ENCODE results near the gene QARS1.

DNA sequence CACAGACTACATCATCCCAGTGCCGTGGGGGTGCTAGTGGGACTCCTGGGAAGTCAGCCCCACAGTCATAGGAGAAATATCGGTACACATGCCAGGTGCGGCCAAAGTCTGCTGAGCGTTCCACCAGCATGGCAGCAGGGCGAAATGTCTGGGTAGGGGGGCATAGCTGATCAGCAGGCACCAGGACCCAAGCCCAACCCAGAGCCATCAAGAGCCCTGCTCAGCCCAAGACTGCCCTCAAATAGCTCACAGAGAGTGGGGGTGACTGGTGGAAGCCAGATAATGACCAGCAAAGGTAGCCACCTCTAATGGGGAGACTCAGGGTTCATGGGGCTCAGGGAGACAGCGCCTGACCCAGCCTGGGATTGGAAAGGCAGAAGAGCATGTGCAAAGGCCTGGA, 27.0 kb upstream of the QARS1 start:
- TF ChIP-seq, protein P1, sequence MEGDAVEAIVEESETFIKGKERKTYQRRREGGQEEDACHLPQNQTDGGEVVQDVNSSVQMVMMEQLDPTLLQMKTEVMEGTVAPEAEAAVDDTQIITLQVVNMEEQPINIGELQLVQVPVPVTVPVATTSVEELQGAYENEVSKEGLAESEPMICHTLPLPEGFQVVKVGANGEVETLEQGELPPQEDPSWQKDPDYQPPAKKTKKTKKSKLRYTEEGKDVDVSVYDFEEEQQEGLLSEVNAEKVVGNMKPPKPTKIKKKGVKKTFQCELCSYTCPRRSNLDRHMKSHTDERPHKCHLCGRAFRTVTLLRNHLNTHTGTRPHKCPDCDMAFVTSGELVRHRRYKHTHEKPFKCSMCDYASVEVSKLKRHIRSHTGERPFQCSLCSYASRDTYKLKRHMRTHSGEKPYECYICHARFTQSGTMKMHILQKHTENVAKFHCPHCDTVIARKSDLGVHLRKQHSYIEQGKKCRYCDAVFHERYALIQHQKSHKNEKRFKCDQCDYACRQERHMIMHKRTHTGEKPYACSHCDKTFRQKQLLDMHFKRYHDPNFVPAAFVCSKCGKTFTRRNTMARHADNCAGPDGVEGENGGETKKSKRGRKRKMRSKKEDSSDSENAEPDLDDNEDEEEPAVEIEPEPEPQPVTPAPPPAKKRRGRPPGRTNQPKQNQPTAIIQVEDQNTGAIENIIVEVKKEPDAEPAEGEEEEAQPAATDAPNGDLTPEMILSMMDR (conservative IDR thresholded peaks at IDR 0.05; ENCODE audit: low read length), result no peak
- TF ChIP-seq EZH2phosphoT487 (IDR thresholded peaks at IDR 0.05; ENCODE audit: borderline replicate concordance, low read depth, low read length), result no peak

Measured in OCI-LY7 (cell line).